Activated naive CD4-positive, alpha-beta T cell treated with anti-CD3 and anti-CD28 coated beads, Interleukin-2, amount 10 ng/mL, durations not matched to agents 7 days and 5 days (primary cell): ENCODE data around the gene ADCY2.

Source experiments
- CTCF ChIA-PET: fragments of 350-600 bp; sonication (Branson Sonifier 250); formaldehyde crosslinking; loops from one replicate; lab custom pipeline; 2021; ENCODE audit warnings: antibody characterized with exemption; lab: Charles Lee
- DNase-seq: peaks from one replicate; pipeline ENCODE4 v3.0.0-alpha.2; 2020
- H3K27ac Mint-ChIP-seq: one replicate; pipeline ENCODE4 v1.8.0; 2021; ENCODE audit warnings: mild to moderate bottlenecking, moderate library complexity, mixed read lengths
- H3K27me3 Mint-ChIP-seq: one replicate; pipeline ENCODE4 v1.8.0; 2021; ENCODE audit warnings: mild to moderate bottlenecking, mixed read lengths
- H3K36me3 Mint-ChIP-seq: one replicate; pipeline ENCODE4 v1.8.0; 2021; ENCODE audit warnings: mixed read lengths
- H3K4me1 Mint-ChIP-seq: one replicate; pipeline ENCODE4 v1.8.0; 2021; ENCODE audit warnings: mixed read lengths
- H3K4me3 Mint-ChIP-seq: one replicate; pipeline ENCODE4 v1.8.0; 2021; ENCODE audit warnings: mild to moderate bottlenecking, moderate library complexity, mixed read lengths
- H3K9me3 Mint-ChIP-seq: one replicate; pipeline ENCODE4 v1.8.0; 2021; ENCODE audit warnings: mixed read lengths

The ADCY2 gene

GRCh38 chr5:7794311-7794710, 398.4 kb downstream of the ADCY2 start:
- H3K4me3 Mint-ChIP-seq: no peak overlapping the region
- CTCF ChIA-PET: no interaction called here
- H3K27ac Mint-ChIP-seq: no peak overlapping the region
- H3K4me1 Mint-ChIP-seq: no peaks in the 10 kb centered on the region
- no peaks in the 10 kb centered on the region for H3K36me3 Mint-ChIP-seq
- no peak for DNase-seq
- no peaks in the 10 kb centered on the region for H3K9me3 Mint-ChIP-seq
- peaks cover 35% of the 10 kb centered on the region for H3K27me3 Mint-ChIP-seq

- no peaks in the 10 kb centered on the region for H3K36me3 Mint-ChIP-seq
- no peaks in the 10 kb centered on the region for H3K9me3 Mint-ChIP-seq
- H3K4me3 Mint-ChIP-seq: no peak overlapping the region
- no peak for DNase-seq
- CTCF ChIA-PET: interaction anchor here (1.0 kb wide), 1 partner anchor 51 kb away, joined by 3 read pairs; no protein-coding TSS in a partner anchor
- no peaks in the 10 kb centered on the region for H3K4me1 Mint-ChIP-seq
- H3K27me3 Mint-ChIP-seq: peaks cover 36% of the 10 kb centered on the region
- H3K27ac Mint-ChIP-seq: no peak overlapping the region
Observed at GRCh38 chr5:7794823-7795222, 398.9 kb downstream of the ADCY2 start.

- CTCF ChIA-PET: interaction anchor here (1.0 kb wide), 1 partner anchor 52 kb away, joined by 3 read pairs; no protein-coding TSS in a partner anchor
Observed at GRCh38 chr5:7795306-7795705, 399.4 kb downstream of the ADCY2 start.

GRCh38 chr5:7801891-7802614, 406.1 kb downstream of the ADCY2 start:
- peaks cover 13% of the 10 kb centered on the region for H3K27me3 Mint-ChIP-seq
- H3K27ac Mint-ChIP-seq: no peak overlapping the region
- H3K4me1 Mint-ChIP-seq: no peaks in the 10 kb centered on the region
- DNase-seq: no peak
- no peak overlapping the region for H3K4me3 Mint-ChIP-seq
- CTCF ChIA-PET: no interaction called here
- no peaks in the 10 kb centered on the region for H3K9me3 Mint-ChIP-seq
- no peaks in the 10 kb centered on the region for H3K36me3 Mint-ChIP-seq

More at GRCh38 chr5:7795306-7795705, 399.4 kb downstream of the ADCY2 start:
- H3K4me1 Mint-ChIP-seq: no peaks in the 10 kb centered on the region
- H3K27me3 Mint-ChIP-seq: peaks cover 36% of the 10 kb centered on the region
- no peak overlapping the region for H3K4me3 Mint-ChIP-seq
- no peaks in the 10 kb centered on the region for H3K36me3 Mint-ChIP-seq
- no peaks in the 10 kb centered on the region for H3K9me3 Mint-ChIP-seq
- no peak for DNase-seq
- no peak overlapping the region for H3K27ac Mint-ChIP-seq

- no peaks in the 10 kb centered on the region for H3K9me3 Mint-ChIP-seq
- H3K4me1 Mint-ChIP-seq: no peaks in the 10 kb centered on the region
- DNase-seq: no peak
- H3K4me3 Mint-ChIP-seq: no peak overlapping the region
- H3K27ac Mint-ChIP-seq: no peak overlapping the region
- no peaks in the 10 kb centered on the region for H3K36me3 Mint-ChIP-seq
- CTCF ChIA-PET: no interaction called here
- H3K27me3 Mint-ChIP-seq: peaks cover 10% of the 10 kb centered on the region
Observed at GRCh38 chr5:7802855-7803254, 406.9 kb downstream of the ADCY2 start.

- CTCF ChIA-PET: interaction anchor here (0.6 to 1.3 kb wide), 3 partner anchors 9 to 748 kb away, joined by 3 to 5 read pairs (median 3); no protein-coding TSS in a partner anchor
- Mint-ChIP-seq H3K4me3 (no peak overlapping the region), H3K27me3 (peaks cover 5% of the 10 kb centered on the region), H3K27ac (no peak overlapping the region), H3K4me1 (no peaks in the 10 kb centered on the region), H3K9me3 (no peaks in the 10 kb centered on the region), H3K36me3 (no peaks in the 10 kb centered on the region)
- no peak for DNase-seq
Observed at GRCh38 chr5:7803937-7804336, 408.0 kb downstream of the ADCY2 start.

- H3K27ac Mint-ChIP-seq: no peak overlapping the region
- H3K4me1 Mint-ChIP-seq: no peaks in the 10 kb centered on the region
- no peaks in the 10 kb centered on the region for H3K9me3 Mint-ChIP-seq
- H3K27me3 Mint-ChIP-seq: no peaks in the 10 kb centered on the region
- no peak overlapping the region for H3K4me3 Mint-ChIP-seq
- CTCF ChIA-PET: no interaction called here
- H3K36me3 Mint-ChIP-seq: no peaks in the 10 kb centered on the region
- DNase-seq: no peak
Observed at GRCh38 chr5:7805379-7805778, 409.4 kb downstream of the ADCY2 start.

- Mint-ChIP-seq H3K4me1 (no peaks in the 10 kb centered on the region), H3K36me3 (no peaks in the 10 kb centered on the region), H3K27me3 (peaks cover 11% of the 10 kb centered on the region), H3K27ac (no peak overlapping the region), H3K4me3 (no peak overlapping the region), H3K9me3 (no peaks in the 10 kb centered on the region)
- CTCF ChIA-PET: no interaction called here
- DNase-seq: no peak
Observed at GRCh38 chr5:7808998-7809397, 413.1 kb downstream of the ADCY2 start.

- Mint-ChIP-seq H3K4me1 (no peaks in the 10 kb centered on the region), H3K27me3 (peaks cover 28% of the 10 kb centered on the region), H3K36me3 (no peaks in the 10 kb centered on the region), H3K27ac (no peak overlapping the region), H3K4me3 (no peak overlapping the region), H3K9me3 (no peaks in the 10 kb centered on the region)
- DNase-seq: no peak
- CTCF ChIA-PET: interaction anchor here (0.8 kb wide), 1 partner anchor 991 kb away, joined by 3 read pairs; no protein-coding TSS in a partner anchor
Observed at GRCh38 chr5:7811715-7812114, 415.8 kb downstream of the ADCY2 start.

- CTCF ChIA-PET: interaction anchor here (1.0 kb wide), 1 partner anchor 9 kb away, joined by 3 read pairs; no protein-coding TSS in a partner anchor
- Mint-ChIP-seq H3K27me3 (peaks cover 28% of the 10 kb centered on the region), H3K27ac (no peak overlapping the region), H3K4me3 (no peak overlapping the region), H3K4me1 (no peaks in the 10 kb centered on the region), H3K9me3 (no peaks in the 10 kb centered on the region), H3K36me3 (no peaks in the 10 kb centered on the region)
- no peak for DNase-seq
Observed at GRCh38 chr5:7813007-7813406, 417.1 kb downstream of the ADCY2 start.

- no peak for DNase-seq
- Mint-ChIP-seq H3K4me3 (no peak overlapping the region), H3K36me3 (no peaks in the 10 kb centered on the region), H3K27me3 (peaks cover 28% of the 10 kb centered on the region), H3K4me1 (no peaks in the 10 kb centered on the region), H3K9me3 (no peaks in the 10 kb centered on the region), H3K27ac (no peak overlapping the region)
- CTCF ChIA-PET: interaction anchor here (1.0 kb wide), 1 partner anchor 10 kb away, joined by 3 read pairs; no protein-coding TSS in a partner anchor
Observed at GRCh38 chr5:7813576-7813975, 417.6 kb downstream of the ADCY2 start.

GRCh38 chr5:7814816-7815215, 418.9 kb downstream of the ADCY2 start:
- Mint-ChIP-seq H3K27me3 (peaks cover 29% of the 10 kb centered on the region), H3K4me3 (no peak overlapping the region), H3K9me3 (no peaks in the 10 kb centered on the region), H3K27ac (no peak overlapping the region), H3K4me1 (no peaks in the 10 kb centered on the region), H3K36me3 (no peaks in the 10 kb centered on the region)
- CTCF ChIA-PET: interaction anchor here (2.1 kb wide), 1 partner anchor 43 kb away, joined by 6 read pairs; no protein-coding TSS in a partner anchor
- no peak for DNase-seq

GRCh38 chr5:7815892-7816534, 420.1 kb downstream of the ADCY2 start:
- CTCF ChIA-PET: interaction anchor here (0.9 to 2.1 kb wide), 5 partner anchors 35 to 995 kb away, joined by 3 to 6 read pairs (median 4); partner anchors contain the start of gene CFAP90
- peak; percentile 76 for DNase-seq
- no peaks in the 10 kb centered on the region for H3K4me1 Mint-ChIP-seq
- no peak overlapping the region for H3K4me3 Mint-ChIP-seq
- H3K27ac Mint-ChIP-seq: no peak overlapping the region
- H3K9me3 Mint-ChIP-seq: no peaks in the 10 kb centered on the region
- H3K27me3 Mint-ChIP-seq: peaks cover 26% of the 10 kb centered on the region
- no peaks in the 10 kb centered on the region for H3K36me3 Mint-ChIP-seq

GRCh38 chr5:7816535-7816901, 420.6 kb downstream of the ADCY2 start:
- DNase-seq: no peak
- Mint-ChIP-seq H3K27ac (no peak overlapping the region), H3K9me3 (no peaks in the 10 kb centered on the region), H3K4me1 (no peaks in the 10 kb centered on the region), H3K27me3 (peaks cover 29% of the 10 kb centered on the region), H3K4me3 (no peak overlapping the region), H3K36me3 (no peaks in the 10 kb centered on the region)
- CTCF ChIA-PET: interaction anchor here (1.0 to 2.1 kb wide), 5 partner anchors 18 to 996 kb away, joined by 3 to 6 read pairs (median 4); no protein-coding TSS in a partner anchor
